ENCODE data around the gene ZMYND10. TPM values are rescaled to one million over a fixed set of nuclear protein-coding genes. Genes with fewer than 3 reads are reported as not detected.

The ZMYND10 gene
- total and polyA plus RNA-seq, 9 of the 15 experiments (the other 6 are each of a cell fraction or from before 2014, with no cell fraction given), result 0.20 to 2.8 (median 0.70) TPM

DNA sequence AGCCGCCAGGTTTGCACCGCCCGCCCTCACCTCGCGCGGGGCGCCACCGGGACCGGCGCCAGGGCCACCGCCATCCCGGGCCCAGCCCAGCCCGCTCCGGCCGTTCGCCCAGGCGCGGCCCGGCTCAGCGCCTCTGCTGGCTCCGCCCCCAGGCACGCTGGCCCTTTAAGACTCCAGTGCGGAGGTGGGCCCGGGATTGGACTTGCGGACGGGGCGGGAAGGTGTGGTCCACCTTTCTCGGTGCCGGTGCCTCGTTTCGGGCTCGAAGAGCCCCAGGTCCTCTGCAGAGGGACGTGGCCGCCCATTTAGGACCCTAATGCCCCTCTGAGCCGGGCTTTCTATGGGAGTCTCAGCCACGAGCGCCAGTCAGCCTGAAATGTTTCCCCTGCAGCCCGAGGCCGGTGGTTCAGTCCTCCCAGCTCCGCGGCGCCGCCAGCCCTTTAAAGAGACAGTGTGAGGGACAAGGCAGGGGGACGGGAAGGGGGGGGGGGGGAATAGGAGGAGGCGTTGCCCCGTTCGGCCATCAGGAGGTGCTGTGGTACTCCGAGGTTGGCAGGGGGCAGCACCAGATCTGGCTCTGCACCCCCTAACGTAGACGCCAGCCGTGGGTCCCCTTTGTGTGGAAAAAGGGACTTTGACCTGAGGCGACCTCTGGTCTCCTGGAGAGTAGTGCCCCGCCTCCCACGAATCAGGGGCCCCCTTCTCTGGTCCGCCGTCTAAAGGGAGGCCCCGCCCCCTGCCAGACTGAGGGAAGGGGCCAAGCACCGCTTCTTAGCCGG lies 24.0 kb downstream of the ZMYND10 start (continued):
- TF ChIP-seq DACH1 (IDR thresholded peaks at IDR 0.05; ENCODE audit: partially characterized antibody) (no peak), PTTG1 (tag; IDR thresholded peaks at IDR 0.05; ENCODE audit: low read depth) (no peak), NRF1 (conservative IDR thresholded peaks at IDR 0.05 in 1 of 2, IDR thresholded peaks at IDR 0.05 in 1 of 2) (peak; percentile 45 to 46; a peak in 2 of 4 replicates), L3MBTL2 (IDR thresholded peaks at IDR 0.05) (0 out of 2 replicates have a peak, but pooled peaks have one; percentile 43), NCOA2 (IDR thresholded peaks at IDR 0.05; ENCODE audit: partially characterized antibody in 2 of 2) (peak in 1 of 2 experiments; percentile 97), SREBF1 (IDR thresholded peaks at IDR 0.05; ENCODE audit: borderline replicate concordance, low read depth, low read length) (0 out of 2 replicates have a peak, but pooled peaks have one; percentile 51)
- TF ChIP-seq, protein P1, sequence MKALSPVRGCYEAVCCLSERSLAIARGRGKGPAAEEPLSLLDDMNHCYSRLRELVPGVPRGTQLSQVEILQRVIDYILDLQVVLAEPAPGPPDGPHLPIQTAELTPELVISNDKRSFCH (CRISPR knock-in tag; IDR thresholded peaks at IDR 0.05), result no peak
- TF ChIP-seq, protein P1 (tag; IDR thresholded peaks at IDR 0.05), result peak; percentile 51; the same call in 1 of the 2 replicates

DNA sequence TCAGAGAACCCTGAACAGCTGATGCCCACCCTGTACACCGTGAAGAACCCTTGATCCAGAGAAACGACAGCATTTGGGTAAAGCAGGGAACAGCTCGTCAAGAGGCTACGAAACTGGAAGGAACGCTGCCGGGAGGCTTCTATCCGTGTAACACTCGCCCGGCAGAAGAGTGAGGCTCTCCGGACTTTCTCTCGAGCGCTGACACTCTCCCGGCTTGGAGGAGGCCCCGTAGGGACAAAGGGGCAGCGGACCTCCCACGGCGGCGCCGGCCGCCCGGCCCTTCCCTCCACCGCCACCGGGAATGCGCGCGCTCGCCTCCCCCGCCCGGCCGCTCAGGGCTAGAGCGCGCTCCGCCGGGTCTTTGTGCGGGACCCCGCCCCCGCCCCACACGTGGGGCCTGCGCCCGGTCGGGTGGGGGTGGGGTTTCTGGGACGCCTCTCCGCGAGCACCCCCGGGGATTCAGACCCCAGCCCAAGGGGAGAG lies 24.6 kb downstream of the ZMYND10 start:
- no peaks in the 10 kb centered on the region for H3K27me3 ChIP-seq (ENCODE audit: control insufficient read depth in 2 of 2, insufficient read depth in 2 of 2, low read length in 2 of 2)
- peaks cover 36 to 80% of the 10 kb centered on the region in 2 experiments for H3K4me1 ChIP-seq (replicated peaks in 1 of 2; ENCODE audit: control insufficient read depth in 2 of 2, insufficient read depth in 2 of 2, low read length in 2 of 2)
- peak overlapping the region; percentile 99 for H2AFZ ChIP-seq (ENCODE audit: low read depth, low read length)
- H3K9me1 ChIP-seq (ENCODE audit: control insufficient read depth, insufficient read depth, low read length), result no peaks in the 10 kb centered on the region
- no TSS peak for BruUV-seq (replicated peaks)
- H3K36me3 ChIP-seq (ENCODE audit: control insufficient read depth, insufficient read depth, low read length), result peaks cover 37% of the 10 kb centered on the region; the same call in 2 of the 3 replicates
- intact Hi-C loops (cut with micrococcal nuclease) (no loop called here), in situ Hi-C loops (cut with MboI) (no loop called here)
- ChIA-PET POLR2A (interaction anchor here (0.9 to 1.2 kb wide), 3 partner anchors 9 to 59 kb away, joined by 4 to 5 read pairs (median 4); partner anchors contain the start of gene HYAL1), CTCF (ENCODE audit: low intra/inter-chr PET ratio) (no interaction called here)
- peak overlapping the region; percentile 98 for H3K9ac ChIP-seq (ENCODE audit: insufficient read depth in 1 of 2, low read depth in 2 of 2, low read length in 2 of 2)
- H4K20me1 ChIP-seq (replicated peaks; ENCODE audit: control insufficient read depth, insufficient read depth, low read length), result no peaks in the 10 kb centered on the region
- ATAC-seq (peak; percentile 80), DNase-seq (ENCODE audit: extremely low read depth in 1 of 4, low spot score in 3 of 4) (peak; percentile 78 to 83 (median 80)), FAIRE-seq (peak; percentile 11)
- H3K4me3 ChIP-seq, result peak overlapping the region; percentile 81
- H3K9me3 ChIP-seq (replicated peaks; ENCODE audit: control insufficient read depth, insufficient read depth, low read depth, low read length), result no peaks in the 10 kb centered on the region
- peaks cover 22% of the 10 kb centered on the region for H3K79me2 ChIP-seq (ENCODE audit: control insufficient read depth, insufficient read depth, low read length)
- WGBS (ENCODE audit: insufficient coverage, low coverage, missing lambda C conversion rate), result 0% methylated on average over 12 of the region's 45 CpGs
- H3K27ac ChIP-seq (ENCODE audit: extremely low read depth, low read depth, low read length), result peak overlapping the region; percentile 100
- H3K4me2 ChIP-seq (ENCODE audit: insufficient read depth, low read length), result peak overlapping the region; percentile 90
- TF ChIP-seq, protein P2, sequence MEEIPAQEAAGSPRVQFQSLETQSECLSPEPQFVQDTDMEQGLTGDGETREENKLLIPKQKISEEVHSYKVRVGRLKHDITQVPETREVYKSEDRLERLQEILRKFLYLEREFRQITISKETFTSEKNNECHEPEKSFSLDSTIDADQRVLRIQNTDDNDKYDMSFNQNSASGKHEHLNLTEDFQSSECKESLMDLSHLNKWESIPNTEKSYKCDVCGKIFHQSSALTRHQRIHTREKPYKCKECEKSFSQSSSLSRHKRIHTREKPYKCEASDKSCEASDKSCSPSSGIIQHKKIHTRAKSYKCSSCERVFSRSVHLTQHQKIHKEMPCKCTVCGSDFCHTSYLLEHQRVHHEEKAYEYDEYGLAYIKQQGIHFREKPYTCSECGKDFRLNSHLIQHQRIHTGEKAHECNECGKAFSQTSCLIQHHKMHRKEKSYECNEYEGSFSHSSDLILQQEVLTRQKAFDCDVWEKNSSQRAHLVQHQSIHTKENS (CRISPR knock-in tag; IDR thresholded peaks at IDR 0.05), result no peak
- TF ChIP-seq ZNF41 (CRISPR knock-in tag; conservative IDR thresholded peaks at IDR 0.05) (no peak), ZNF165 (CRISPR knock-in tag; IDR thresholded peaks at IDR 0.05; ENCODE audit: borderline replicate concordance) (no peak), FOSL1 (tag; conservative IDR thresholded peaks at IDR 0.05) (no peak), L3MBTL2 (IDR thresholded peaks at IDR 0.05) (no peak), SIX5 (IDR thresholded peaks at IDR 0.05; ENCODE audit: borderline replicate concordance in 1 of 2, insufficient read depth in 1 of 2, low read depth in 1 of 2, low read length in 2 of 2) (no peak), FIP1L1 (IDR thresholded peaks at IDR 0.05; ENCODE audit: low read depth, low read length, poor library complexity, severe bottlenecking) (peak; percentile 37), TEAD1 (CRISPR knock-in tag; IDR thresholded peaks at IDR 0.05) (peak; percentile 33 to 69; a peak in 2 of 4 replicates), ERF (CRISPR knock-in tag; IDR thresholded peaks at IDR 0.05) (no peak), SIN3A (IDR thresholded peaks at IDR 0.05; ENCODE audit: borderline replicate concordance in 2 of 2, control insufficient read depth in 1 of 2, low read depth in 2 of 2, low read length in 2 of 2) (peak in 1 of 2 experiments; percentile 51; a peak in 1 of 4 replicates), MAZ (CRISPR knock-in tag; conservative IDR thresholded peaks at IDR 0.05 in 1 of 2, IDR thresholded peaks at IDR 0.05 in 1 of 2) (peak; percentile 80 to 91; a peak in 3 of 4 replicates)

All from K562 (cell line).